HL-60/S4 treated with phorbol 12-myristate 13-acetate at 8.2 ng/mL for 4 days and 3 days (cell line): ENCODE results near the gene NCK1.

Source experiments
- in situ Hi-C: fragments of 300-500 bp; cut with MboI; formaldehyde crosslinking; loops from 2 replicates; pipeline ENCODE4 v1.15.0; 2022; ENCODE audit warnings: low sequenced_read_pairs

NCK1 gene

GRCh38 chr3:136906725-136907124 is 44.7 kb downstream of the NCK1 start:
- in situ Hi-C loops, result no loop called here

- in situ Hi-C loops, result no loop called here
Observed at GRCh38 chr3:136908297-136908696, 46.3 kb downstream of the NCK1 start.

- in situ Hi-C loops, result no loop called here
Observed at GRCh38 chr3:136909187-136909586, 47.2 kb downstream of the NCK1 start.

- in situ Hi-C loops, result no loop called here
Observed at GRCh38 chr3:136910697-136911096, 48.7 kb downstream of the NCK1 start.

GRCh38 chr3:136913168-136913567 is 51.2 kb downstream of the NCK1 start:
- in situ Hi-C loops, result no loop called here

GRCh38 chr3:136914739-136915138 is 52.7 kb downstream of the NCK1 start:
- in situ Hi-C loops, result no loop called here

- in situ Hi-C loops, result no loop called here
Observed at GRCh38 chr3:136916223-136916622, 54.2 kb downstream of the NCK1 start.

- in situ Hi-C loops, result no loop called here
Observed at GRCh38 chr3:136919799-136920580, 58.0 kb downstream of the NCK1 start.

GRCh38 chr3:136920904-136921611 is 59.0 kb downstream of the NCK1 start:
- in situ Hi-C loops, result no loop called here

GRCh38 chr3:136925425-136926190 is 63.6 kb downstream of the NCK1 start:
- in situ Hi-C loops, result no loop called here

- in situ Hi-C loops, result no loop called here
Observed at GRCh38 chr3:136928240-136928639, 66.2 kb downstream of the NCK1 start.

- in situ Hi-C loops, result no loop called here
Observed at GRCh38 chr3:136929977-136930670, 68.1 kb downstream of the NCK1 start.

GRCh38 chr3:136931606-136932005 is 69.6 kb downstream of the NCK1 start:
- in situ Hi-C loops, result no loop called here

GRCh38 chr3:136932523-136932922 is 70.5 kb downstream of the NCK1 start:
- in situ Hi-C loops, result no loop called here

GRCh38 chr3:136932978-136933772 is 71.2 kb downstream of the NCK1 start:
- in situ Hi-C loops, result no loop called here

- in situ Hi-C loops, result no loop called here
Observed at GRCh38 chr3:136937175-136937574, 75.2 kb downstream of the NCK1 start.

GRCh38 chr3:136937851-136938250 is 75.8 kb downstream of the NCK1 start:
- in situ Hi-C loops, result no loop called here

GRCh38 chr3:136938334-136938733 is 76.3 kb downstream of the NCK1 start:
- in situ Hi-C loops, result no loop called here

GRCh38 chr3:136939489-136939888 is 77.5 kb downstream of the NCK1 start:
- in situ Hi-C loops, result no loop called here

- in situ Hi-C loops, result no loop called here
Observed at GRCh38 chr3:136942803-136943202, 80.8 kb downstream of the NCK1 start.
